Rectal smooth muscle tissue (tissue), 1 donor: Measurements from ENCODE around the gene PTPA.

Experiments used
- H3K27ac ChIP-seq: one replicate; pipeline ENCODE4 v1.7.0; 2013; ENCODE audit warnings: low read depth, low read length, inconsistent platforms
- H3K27me3 ChIP-seq: one replicate; pipeline ENCODE4 v1.7.0; 2013; ENCODE audit warnings: low read length; ENCODE audit not compliant: control insufficient read depth, insufficient read depth
- H3K36me3 ChIP-seq: one replicate; pipeline ENCODE4 v1.7.0; 2013; ENCODE audit warnings: low read length; ENCODE audit not compliant: control insufficient read depth, insufficient read depth
- H3K4me1 ChIP-seq: one replicate; pipeline ENCODE4 v1.7.0; 2013; ENCODE audit warnings: low read length; ENCODE audit not compliant: control insufficient read depth, insufficient read depth
- H3K4me3 ChIP-seq: one replicate; pipeline ENCODE4 v1.7.0; 2013; ENCODE audit warnings: low read length
- H3K9ac ChIP-seq: one replicate; pipeline ENCODE4 v1.7.0; 2013; ENCODE audit warnings: low read length

Gene PTPA

GRCh38 chr9:129110740-129111527, at the start of gene PTPA, which contains the start of gene CRAT:
PTPA (plus strand) TSS chr9:129111415; CDS start chr9:129111601, 186 bp downstream.
CRAT (minus strand) TSS chr9:129110793; CDS start chr9:129110509, 284 bp downstream.
- H3K27ac ChIP-seq, result peak within 1 kb of the TSS; percentile 100
- peaks cover 8% of the 10 kb centered on the region for H3K4me1 ChIP-seq
- peak within 1 kb of the TSS; percentile 66 for H3K9ac ChIP-seq
- H3K4me3 ChIP-seq, result peak within 1 kb of the TSS; percentile 95
- no peaks in the 10 kb centered on the region for H3K27me3 ChIP-seq
- H3K36me3 ChIP-seq, result peaks cover 5% of the 10 kb centered on the region

GRCh38 chr9:129063061-129063460, 48.2 kb upstream of the PTPA start:
- Histone ChIP-seq H3K4me3 (no peak overlapping the region), H3K36me3 (peaks cover 41% of the 10 kb centered on the region), H3K27me3 (no peaks in the 10 kb centered on the region), H3K9ac (no peak overlapping the region), H3K4me1 (no peaks in the 10 kb centered on the region), H3K27ac (no peak overlapping the region)

GRCh38 chr9:129064499-129064908, 46.7 kb upstream of the PTPA start:
- H3K4me3 ChIP-seq, result no peak overlapping the region
- peaks cover 37% of the 10 kb centered on the region for H3K36me3 ChIP-seq
- H3K27me3 ChIP-seq, result no peaks in the 10 kb centered on the region
- no peaks in the 10 kb centered on the region for H3K4me1 ChIP-seq
- H3K27ac ChIP-seq, result no peak overlapping the region
- no peak overlapping the region for H3K9ac ChIP-seq

GRCh38 chr9:129068110-129068509, 43.1 kb upstream of the PTPA start:
- H3K27ac ChIP-seq, result no peak overlapping the region
- H3K36me3 ChIP-seq, result peaks cover 28% of the 10 kb centered on the region
- H3K9ac ChIP-seq, result no peak overlapping the region
- H3K4me3 ChIP-seq, result no peak overlapping the region
- no peaks in the 10 kb centered on the region for H3K4me1 ChIP-seq
- H3K27me3 ChIP-seq, result no peaks in the 10 kb centered on the region

DNA sequence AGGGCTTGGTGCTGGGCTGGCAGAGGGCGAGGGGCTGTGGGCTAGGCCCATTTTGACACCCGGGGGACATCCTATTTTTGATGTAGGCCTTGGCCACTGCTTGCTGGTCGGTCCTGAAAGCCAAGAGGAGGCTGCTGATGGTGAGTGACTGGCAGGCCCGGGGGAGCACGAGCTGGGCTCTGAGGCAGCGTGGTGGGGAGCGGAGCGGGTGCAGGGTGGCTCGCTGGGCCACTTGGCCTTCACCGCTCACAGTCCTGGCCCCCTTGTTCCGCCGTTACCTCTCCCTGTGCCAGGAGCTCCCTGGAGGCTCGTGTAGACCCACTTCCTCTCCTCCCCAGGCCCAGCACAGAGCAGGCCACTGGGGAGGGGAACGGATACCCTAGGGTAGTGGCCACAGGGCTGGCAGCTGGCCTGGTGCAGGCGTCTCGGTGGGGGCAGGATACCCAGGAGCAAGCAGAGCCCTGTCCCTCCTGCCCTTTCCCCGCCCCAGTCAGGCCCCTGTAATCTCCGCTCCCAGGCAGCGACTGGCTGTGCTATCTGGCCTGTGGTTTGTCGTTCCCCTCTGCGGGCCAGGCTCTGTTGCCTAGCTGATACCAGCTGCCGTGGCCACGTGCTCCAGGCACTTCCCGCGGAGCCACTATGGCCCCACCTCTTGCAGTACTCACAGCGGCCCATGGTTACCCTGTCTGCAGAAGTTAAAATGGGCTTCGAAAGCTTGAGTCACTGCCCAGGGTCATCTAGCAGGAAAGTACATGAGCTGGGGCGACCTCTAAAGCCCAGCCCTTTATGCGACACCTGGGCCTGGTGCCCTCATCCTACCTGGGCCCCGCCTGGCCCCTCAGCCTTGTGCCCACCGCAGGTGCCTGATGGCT, 42.0 kb upstream of the PTPA start:
- Histone ChIP-seq H3K36me3 (peaks cover 25% of the 10 kb centered on the region), H3K27ac (no peak overlapping the region), H3K4me3 (no peak overlapping the region), H3K9ac (no peak overlapping the region), H3K27me3 (no peaks in the 10 kb centered on the region), H3K4me1 (no peaks in the 10 kb centered on the region)

DNA sequence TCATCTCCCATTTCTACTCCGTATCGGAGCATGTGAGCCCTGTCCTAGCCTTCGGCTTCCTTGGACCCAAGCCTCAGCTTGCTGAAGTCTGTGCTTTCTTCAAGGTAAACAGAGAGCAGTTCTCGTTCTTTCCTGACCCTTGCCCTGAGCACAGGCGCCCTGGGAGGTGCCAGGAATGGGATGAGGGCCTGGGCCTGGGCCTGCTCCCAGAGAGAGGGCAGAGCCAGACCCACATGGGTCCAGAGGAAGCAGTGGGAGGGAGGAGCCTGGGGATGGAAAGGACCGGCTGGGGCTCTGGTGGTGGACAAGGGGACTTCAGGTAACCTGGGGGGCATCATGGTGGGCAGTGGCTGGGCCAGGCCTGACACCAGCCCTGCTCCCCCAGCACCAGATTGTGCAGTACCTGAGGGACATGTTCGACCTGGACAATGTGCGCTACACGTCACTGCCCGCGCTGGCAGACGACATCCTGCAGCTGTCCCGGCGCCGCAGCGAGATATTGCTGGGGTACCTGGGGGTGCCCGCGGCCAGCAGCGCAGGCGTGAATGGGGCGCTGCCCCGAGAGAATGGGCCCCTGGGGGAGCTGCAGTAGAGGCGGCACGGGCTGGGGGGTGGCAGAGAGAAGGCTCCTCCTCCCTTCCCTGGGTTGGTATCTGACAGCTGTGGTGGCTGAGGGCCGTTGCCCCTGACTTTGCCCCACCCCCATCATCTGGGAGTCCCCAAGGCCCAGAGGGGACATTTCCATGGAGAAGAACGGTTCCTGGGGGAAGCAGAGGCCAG, 41.2 kb upstream of the PTPA start:
- H3K36me3 ChIP-seq, result peaks cover 21% of the 10 kb centered on the region
- H3K27ac ChIP-seq, result no peak overlapping the region
- no peaks in the 10 kb centered on the region for H3K4me1 ChIP-seq
- H3K9ac ChIP-seq, result no peak overlapping the region
- no peaks in the 10 kb centered on the region for H3K27me3 ChIP-seq
- H3K4me3 ChIP-seq, result no peak overlapping the region

DNA sequence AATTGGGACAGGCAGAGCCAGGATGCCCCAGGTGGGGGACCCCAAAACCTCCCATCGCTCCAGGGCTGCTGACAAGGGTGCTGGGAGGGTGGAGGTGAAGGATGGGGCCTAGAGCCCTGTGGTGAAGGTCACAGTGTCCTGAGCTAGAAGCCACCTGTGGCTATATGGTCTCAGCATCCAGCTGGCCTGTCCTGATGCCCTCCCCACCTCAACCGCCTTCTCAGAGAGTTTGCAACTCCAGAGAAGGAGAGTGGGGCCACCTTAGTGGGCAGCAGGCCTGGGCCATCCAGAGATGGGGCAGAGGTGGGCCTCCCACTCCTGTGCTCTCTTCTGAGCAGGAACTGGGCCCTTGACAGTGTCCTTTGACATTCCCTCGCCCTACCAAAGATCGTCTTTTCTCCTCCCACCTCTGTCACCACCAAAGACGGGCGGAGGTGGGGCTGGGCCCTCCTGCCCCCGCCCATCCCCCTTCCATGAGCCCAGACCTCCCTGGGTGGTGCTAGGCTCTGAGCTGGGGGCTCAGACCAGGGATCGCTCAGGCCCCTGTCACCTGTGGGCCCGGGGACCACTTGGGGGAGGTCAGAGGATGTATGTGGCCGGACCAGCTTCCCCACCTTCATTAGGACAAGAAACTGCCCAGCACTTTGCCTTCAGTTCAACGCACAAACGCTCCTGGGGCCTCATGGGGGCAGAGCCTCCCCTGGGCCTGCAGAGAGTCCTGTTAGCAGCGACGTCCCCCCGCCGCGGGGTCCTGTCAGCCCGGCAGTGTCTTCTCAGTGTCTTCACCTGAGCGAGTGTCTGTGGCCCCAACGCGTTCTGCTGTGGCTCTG, 40.3 kb upstream of the PTPA start:
- no peaks in the 10 kb centered on the region for H3K4me1 ChIP-seq
- no peak overlapping the region for H3K27ac ChIP-seq
- H3K9ac ChIP-seq, result no peak overlapping the region
- H3K4me3 ChIP-seq, result no peak overlapping the region
- H3K27me3 ChIP-seq, result no peaks in the 10 kb centered on the region
- H3K36me3 ChIP-seq, result peaks cover 19% of the 10 kb centered on the region

DNA sequence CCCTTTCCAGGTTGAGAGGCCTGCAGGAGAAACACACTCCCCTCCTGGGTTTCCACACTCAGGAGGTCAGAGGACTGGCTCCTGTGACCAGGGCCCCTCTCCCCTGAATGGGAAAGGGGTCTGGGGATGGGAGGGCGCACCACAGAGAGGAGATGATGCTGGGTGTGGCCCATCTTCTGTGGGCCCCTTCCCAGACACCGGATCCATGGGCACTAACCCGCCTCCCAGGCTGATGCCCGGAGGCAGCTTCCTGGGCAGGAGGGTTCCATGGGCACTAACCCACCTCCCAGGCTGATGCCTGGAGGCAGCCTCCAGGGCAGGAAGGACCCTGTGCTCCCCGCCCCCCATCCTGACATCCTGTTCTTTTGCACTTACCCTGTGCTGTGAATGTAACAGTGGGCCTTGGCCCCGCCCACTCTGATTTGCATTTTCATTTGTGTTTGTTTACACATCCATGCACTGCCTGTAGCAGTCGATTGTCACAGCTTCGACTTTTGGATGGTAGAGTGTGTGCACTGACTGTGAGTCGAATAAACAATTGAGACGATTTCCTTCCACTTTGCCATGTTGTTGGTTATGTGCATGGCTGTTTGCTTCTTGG, 39.6 kb upstream of the PTPA start:
- Histone ChIP-seq H3K27ac (no peak overlapping the region), H3K36me3 (peaks cover 17% of the 10 kb centered on the region), H3K27me3 (no peaks in the 10 kb centered on the region), H3K4me3 (no peak overlapping the region), H3K9ac (no peak overlapping the region), H3K4me1 (no peaks in the 10 kb centered on the region)

DNA sequence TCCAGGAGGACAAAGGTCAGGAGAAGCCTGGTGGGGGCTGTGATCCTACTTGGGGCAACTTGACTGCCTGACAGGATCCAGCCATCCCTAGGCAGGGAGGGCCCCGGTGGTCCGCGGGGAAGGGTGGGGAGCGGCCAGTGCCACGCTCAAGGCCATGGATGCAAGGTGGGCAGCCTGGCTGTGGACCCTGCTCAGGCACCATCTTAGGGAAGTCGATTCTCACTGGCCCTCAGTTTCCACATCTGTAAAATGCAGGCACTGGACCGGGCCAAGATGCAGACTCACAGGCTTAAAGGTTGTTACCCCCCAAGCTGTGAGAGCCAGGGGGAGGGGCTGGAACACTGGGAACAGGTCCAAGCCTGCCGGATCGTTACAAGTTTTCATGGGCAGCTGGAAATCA, 39.0 kb upstream of the PTPA start:
- Histone ChIP-seq H3K36me3 (peaks cover 15% of the 10 kb centered on the region), H3K9ac (no peak overlapping the region), H3K4me3 (no peak overlapping the region), H3K27me3 (no peaks in the 10 kb centered on the region), H3K27ac (no peak overlapping the region), H3K4me1 (no peaks in the 10 kb centered on the region)

DNA sequence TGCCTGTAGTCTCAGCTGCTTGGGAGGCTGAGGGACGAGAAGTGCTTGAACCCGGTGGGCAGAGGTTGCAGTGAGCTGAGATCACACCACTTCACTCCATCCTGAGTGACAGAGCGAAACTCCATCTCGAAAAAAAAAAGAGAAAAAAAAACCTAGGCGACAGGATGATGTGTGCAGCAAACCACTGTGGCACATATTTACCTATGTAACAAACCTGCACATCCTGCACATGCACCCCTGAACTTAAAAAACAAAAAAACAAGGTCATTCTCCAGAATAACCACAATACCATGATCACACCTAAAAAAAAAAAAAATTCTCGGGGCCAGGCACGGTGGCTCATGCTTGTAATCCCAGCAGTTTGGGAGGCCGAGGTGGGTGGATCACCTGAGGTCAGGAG, 37.8 kb upstream of the PTPA start:
- peaks cover 4% of the 10 kb centered on the region for H3K36me3 ChIP-seq
- no peak overlapping the region for H3K27ac ChIP-seq
- H3K27me3 ChIP-seq, result no peaks in the 10 kb centered on the region
- H3K4me3 ChIP-seq, result no peak overlapping the region
- no peaks in the 10 kb centered on the region for H3K4me1 ChIP-seq
- no peak overlapping the region for H3K9ac ChIP-seq

- no peak overlapping the region for H3K27ac ChIP-seq
- no peaks in the 10 kb centered on the region for H3K27me3 ChIP-seq
- H3K4me1 ChIP-seq, result no peaks in the 10 kb centered on the region
- H3K9ac ChIP-seq, result no peak overlapping the region
- H3K36me3 ChIP-seq, result peaks cover 4% of the 10 kb centered on the region
- H3K4me3 ChIP-seq, result no peak overlapping the region
Measured at GRCh38 chr9:129074106-129074505, 37.1 kb upstream of the PTPA start.
